HepG2 (cell line): Measurements from ENCODE around the gene SIGLEC9. TPM values are rescaled to one million over a fixed set of nuclear protein-coding genes. Genes with fewer than 3 reads are reported as not detected.

Source experiments
- ATAC-seq: fragments of 200-7000 bp; cut with Tn5 transposase; 3 replicates; pipeline ENCODE4 v1.9.1; 2020; ENCODE audit warnings: mild to moderate bottlenecking, moderate library complexity
- BruUV-seq: library from RNA; stranded (reverse); fragments of 400-500 nt; replicated peaks from 2 replicates; lab custom pipeline; 2021; lab: Mats Ljungman, UMichigan
- CTCF ChIA-PET: fragments of 300-600 bp; formaldehyde crosslinking; extraction: SDS; loops from one replicate; lab custom pipeline; 2021; ENCODE audit warnings: low total read pairs, inconsistent platforms, low intra/inter-chr PET ratio; lab: Yijun Ruan, JAX
- POLR2A ChIA-PET: fragments of 350-600 bp; sonication (Branson Sonifier 250); formaldehyde crosslinking; loops from one replicate; lab custom pipeline; 2020; ENCODE audit warnings: antibody characterized with exemption, inconsistent platforms; lab: Yijun Ruan, JAX
- DNase-seq: peaks from one replicate; pipeline ENCODE4 v3.0.0-alpha.2; 2015; ENCODE audit warnings: low spot score
- FAIRE-seq: peaks from 3 replicates; lab custom pipeline; 2011; peaks lifted over from hg19 to GRCh38; lab: Jason Lieb, UNC
- H2AFZ ChIP-seq: one replicate; pipeline ENCODE4 v1.6.1; 2011; ENCODE audit warnings: low read length, inconsistent platforms
- H3K27ac ChIP-seq: fragments of 300-600 bp; 3 replicates; pipeline ENCODE4 v1.8.0; 2011; ENCODE audit warnings: mixed run types, mild to moderate bottlenecking, mixed read lengths, low read length, inconsistent platforms; ENCODE audit not compliant: insufficient read depth; ENCODE audit errors: extremely low read length
- H3K27me3 ChIP-seq, 2 experiments: fragments of 200-600 bp in 1 of 2; 2 replicates in 1 of 2; 3 replicates in 1 of 2; pipeline versions ENCODE4 v1.6.0 to v1.8.0; 2011; ENCODE audit warnings: low read length in 2 of 2, mild to moderate bottlenecking in 2 of 2, moderate library complexity in 2 of 2, inconsistent platforms in 1 of 2; ENCODE audit not compliant: insufficient read depth in 2 of 2, control insufficient read depth in 1 of 2
- H3K36me3 ChIP-seq, 2 experiments: fragments of 200-600 bp in 1 of 2; replicated peaks in 1 of 2; 2 replicates in 1 of 2; 3 replicates in 1 of 2; pipeline versions ENCODE4 v1.5.1 to v1.8.0; 2011; ENCODE audit warnings: low read length in 2 of 2, inconsistent platforms in 1 of 2; ENCODE audit not compliant: insufficient read depth in 2 of 2, control insufficient read depth in 1 of 2
- H3K4me1 ChIP-seq: 2 replicates; pipeline ENCODE4 v1.5.1; 2012; ENCODE audit warnings: low read length, inconsistent platforms; ENCODE audit not compliant: insufficient read depth
- H3K4me2 ChIP-seq: 2 replicates; pipeline ENCODE4 v1.6.0; 2011; ENCODE audit warnings: low read depth, low read length, inconsistent platforms
- H3K4me3 ChIP-seq, 3 experiments: fragments of 200-600 bp in 1 of 3; sonication (generic), shearing (Covaris generic) in 1 of 3; replicated peaks in 1 of 3; 2 replicates each; pipeline ENCODE4 v1.5.1; 2011 to 2016; ENCODE audit warnings: low read length in 3 of 3, inconsistent platforms in 2 of 3, low read depth in 2 of 3, mild to moderate bottlenecking in 2 of 3, control low read depth in 1 of 3, mixed read lengths in 1 of 3; ENCODE audit not compliant: insufficient read depth in 1 of 3
- H3K79me2 ChIP-seq: one replicate; pipeline ENCODE4 v1.6.1; 2011; ENCODE audit warnings: low read length, inconsistent platforms; ENCODE audit not compliant: insufficient read depth
- H3K9ac ChIP-seq: 2 replicates; pipeline ENCODE4 v1.6.0; 2011; ENCODE audit warnings: mild to moderate bottlenecking, low read depth, low read length, inconsistent platforms; ENCODE audit not compliant: insufficient read depth
- H3K9me3 ChIP-seq: 2 replicates; pipeline ENCODE4 v1.5.1; 2012; ENCODE audit warnings: mild to moderate bottlenecking, low read length
- H4K20me1 ChIP-seq: 2 replicates; pipeline ENCODE4 v1.6.0; 2011; ENCODE audit warnings: inconsistent platforms, mild to moderate bottlenecking, low read length, moderate library complexity; ENCODE audit not compliant: insufficient read depth
- EHMT2 ChIP-seq: fragments of 200-600 bp; sonication (generic); IDR thresholded peaks from 2 replicates; pipeline ENCODE4 v1.7.0; 2017; ENCODE audit warnings: antibody characterized with exemption, low read depth, low read length, borderline replicate concordance
- ERF ChIP-seq: IDR thresholded peaks from 2 replicates; pipeline ENCODE4 v1.6.1; 2018; ENCODE audit warnings: missing biosample characterization, missing genetic modification reagents
- HES4 ChIP-seq: sonication (generic); formaldehyde crosslinking; IDR thresholded peaks from 2 replicates; pipeline ENCODE4 v1.9.0; 2021; ENCODE audit warnings: mild to moderate bottlenecking, missing genetic modification reagents, borderline replicate concordance
- HIVEP1 ChIP-seq: sonication (generic); formaldehyde crosslinking; IDR thresholded peaks from 2 replicates; pipeline ENCODE4 v1.4.0; 2020; ENCODE audit warnings: mild to moderate bottlenecking, missing genetic modification reagents
- NFIB ChIP-seq: sonication (generic); formaldehyde crosslinking; IDR thresholded peaks from 2 replicates; pipeline ENCODE4 v1.9.0; 2021; ENCODE audit warnings: missing genetic modification reagents, mild to moderate bottlenecking, borderline replicate concordance
- PAF1 ChIP-seq: IDR thresholded peaks from 2 replicates; pipeline ENCODE4 v1.6.1; 2016; ENCODE audit warnings: missing genetic modification reagents, missing compliant biosample characterization
- SRSF4 ChIP-seq: fragments of 200-400 bp; formaldehyde crosslinking; IDR thresholded peaks from one replicate; pipeline ENCODE4 v1.6.1; 2018; ENCODE audit warnings: mild to moderate bottlenecking, low read depth, low read length, moderate library complexity; ENCODE audit not compliant: poor library complexity, severe bottlenecking
- ZFP1 ChIP-seq: IDR thresholded peaks from 2 replicates; pipeline ENCODE4 v1.6.1; 2016
- ZNF180 ChIP-seq: sonication (generic); formaldehyde crosslinking; IDR thresholded peaks from 2 replicates; pipeline ENCODE4 v1.4.0; 2020; ENCODE audit warnings: low read depth, missing genetic modification reagents, borderline replicate concordance
- ZNF343 ChIP-seq: sonication (generic); formaldehyde crosslinking; IDR thresholded peaks from 2 replicates; pipeline ENCODE4 v1.4.0; 2020; ENCODE audit warnings: mild to moderate bottlenecking, missing genetic modification reagents
- ZNF432 ChIP-seq: sonication (generic); formaldehyde crosslinking; IDR thresholded peaks from 2 replicates; pipeline ENCODE4 v1.5.0; 2020; ENCODE audit warnings: missing genetic modification reagents, mild to moderate bottlenecking, borderline replicate concordance
- ZNF468 ChIP-seq: sonication (generic); formaldehyde crosslinking; IDR thresholded peaks from 2 replicates; pipeline ENCODE4 v1.8.0; 2022; ENCODE audit warnings: mild to moderate bottlenecking, moderate library complexity, missing genetic modification reagents
- ZNF484 ChIP-seq: sonication (generic); formaldehyde crosslinking; IDR thresholded peaks from 2 replicates; pipeline ENCODE4 v1.5.1; 2020; ENCODE audit warnings: mild to moderate bottlenecking, low read depth, missing genetic modification reagents, borderline replicate concordance
- ZNF562 ChIP-seq: sonication (generic); formaldehyde crosslinking; IDR thresholded peaks from 2 replicates; pipeline ENCODE4 v1.8.0; 2022; ENCODE audit warnings: missing genetic modification reagents, borderline replicate concordance
- ZNF569 ChIP-seq: sonication (generic); formaldehyde crosslinking; IDR thresholded peaks from 2 replicates; pipeline ENCODE4 v1.5.0; 2020; ENCODE audit warnings: mild to moderate bottlenecking, missing genetic modification reagents, moderate library complexity, borderline replicate concordance
- WGBS: methylation state at CpG from one replicate; pipeline ENCODE4 v1.1.6; 2017; ENCODE audit warnings: low lambda C conversion rate; 5-methylcytosine and 5-hydroxymethylcytosine counted together
- in situ Hi-C: cut with HindIII; loops from 2 replicates; pipeline ENCODE4 v1.10.0; 2017; ENCODE audit warnings: low pct_unique_long_range_greater_than_20kb; ENCODE audit not compliant: extremely low pct_ligation_motif_present
- intact Hi-C: fragments of 100-400 bp; cut with micrococcal nuclease; formaldehyde crosslinking; loops from one replicate; pipeline ENCODE4 v1.10.0; 2022; ENCODE audit not compliant: unreplicated experiment
- polyA plus RNA-seq, 8 experiments: library from polyadenylated mRNA; depleted of rRNA in 3 of 8; stranded (reverse) in 7 of 8; unstranded in 1 of 8; fragments of >200 nt; fragmentation: Illumina TruSeq in 4 of 8; extraction: Trizol in 4 of 8; gene quantifications; 2 replicates each; pipeline versions ENCODE4 v1.2.1 to v1.2.3, GENCODE V29; 2011 to 2016; ENCODE audit warnings: low read depth in 4 of 8, missing spikeins in 1 of 8, mixed read lengths in 1 of 8; ENCODE audit not compliant: insufficient read depth in 1 of 8
- total RNA-seq, 5 experiments: library from RNA; depleted of rRNA; stranded (reverse); fragments of >200 nt; fragmentation: Illumina TruSeq; extraction: Trizol; gene quantifications; 2 replicates each; pipeline ENCODE4 v1.2.3, GENCODE V29; 2016; ENCODE audit warnings: low read depth in 1 of 5
- TF ChIP-seq, protein P1 (sequence below), 2 experiments: sonication (generic) in 1 of 2; formaldehyde crosslinking in 1 of 2; IDR thresholded peaks; 2 replicates each; pipeline versions ENCODE4 v1.6.1 to v1.9.0; 2014 to 2022; ENCODE audit warnings: antibody characterized with exemption in 1 of 2, borderline replicate concordance in 1 of 2, inconsistent platforms in 1 of 2, low read depth in 1 of 2, missing genetic modification reagents in 1 of 2

SIGLEC9 gene
- total and polyA plus RNA-seq, 2 of the 13 experiments (the other 11 are each of a cell fraction or from before 2014, with no cell fraction given): not detected

DNA sequence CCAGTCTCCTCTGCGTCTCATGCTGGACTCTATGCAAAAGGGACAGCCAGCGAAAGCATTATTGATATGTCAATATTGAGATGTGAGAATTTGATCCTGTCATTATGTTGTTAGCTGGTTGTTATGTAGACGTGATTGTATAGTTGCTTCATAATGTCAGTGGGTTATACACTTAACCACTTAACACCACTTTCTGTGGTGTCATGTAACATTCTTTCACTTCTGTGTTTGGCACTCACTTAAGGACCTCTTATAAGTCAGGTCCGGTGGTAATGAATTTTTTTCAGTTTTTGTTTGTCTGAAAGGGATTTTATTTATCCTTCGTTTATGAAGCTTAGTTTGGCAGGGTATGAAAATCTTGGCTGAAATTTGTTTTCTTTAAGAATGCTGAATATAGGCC, 10.3 kb downstream of the SIGLEC9 start:
- H3K36me3 ChIP-seq: no peaks in the 10 kb centered on the region
- ChIA-PET POLR2A (no interaction called here), CTCF (no interaction called here)
- no TSS peak for BruUV-seq
- no peaks in the 10 kb centered on the region for H3K9me3 ChIP-seq
- in situ Hi-C loops (no loop called here), intact Hi-C loops (no loop called here)
- WGBS: 20% methylated on average over 5 of the region's 5 CpGs
- no peaks in the 10 kb centered on the region for H3K79me2 ChIP-seq
- no peak for FAIRE-seq
- H3K4me1 ChIP-seq: no peaks in the 10 kb centered on the region
- no peak overlapping the region for H3K27ac ChIP-seq
- no peak overlapping the region for H3K9ac ChIP-seq
- no peak overlapping the region for H3K4me3 ChIP-seq
- no peak for ATAC-seq
- no peak for DNase-seq
- no peaks in the 10 kb centered on the region for H4K20me1 ChIP-seq
- no peak overlapping the region for H2AFZ ChIP-seq
- H3K27me3 ChIP-seq: peaks cover 2 to 40% of the 10 kb centered on the region in 2 experiments; a peak in 2 of 5 replicates
- TF ChIP-seq ZNF562 (CRISPR knock-in tag) (no peak), PAF1 (CRISPR knock-in tag) (no peak), ZNF484 (CRISPR knock-in tag) (no peak), SRSF4 (no peak), ZNF343 (CRISPR knock-in tag) (no peak), ZNF180 (no peak), ZNF569 (CRISPR knock-in tag) (no peak), ZNF468 (CRISPR knock-in tag) (no peak), HES4 (CRISPR knock-in tag) (no peak), HIVEP1 (CRISPR knock-in tag) (no peak), ZFP1 (CRISPR knock-in tag) (no peak), ZNF432 (CRISPR knock-in tag) (no peak), NFIB (CRISPR knock-in tag) (no peak), EHMT2 (no peak), ERF (CRISPR knock-in tag) (no peak)
- TF ChIP-seq, protein P1, sequence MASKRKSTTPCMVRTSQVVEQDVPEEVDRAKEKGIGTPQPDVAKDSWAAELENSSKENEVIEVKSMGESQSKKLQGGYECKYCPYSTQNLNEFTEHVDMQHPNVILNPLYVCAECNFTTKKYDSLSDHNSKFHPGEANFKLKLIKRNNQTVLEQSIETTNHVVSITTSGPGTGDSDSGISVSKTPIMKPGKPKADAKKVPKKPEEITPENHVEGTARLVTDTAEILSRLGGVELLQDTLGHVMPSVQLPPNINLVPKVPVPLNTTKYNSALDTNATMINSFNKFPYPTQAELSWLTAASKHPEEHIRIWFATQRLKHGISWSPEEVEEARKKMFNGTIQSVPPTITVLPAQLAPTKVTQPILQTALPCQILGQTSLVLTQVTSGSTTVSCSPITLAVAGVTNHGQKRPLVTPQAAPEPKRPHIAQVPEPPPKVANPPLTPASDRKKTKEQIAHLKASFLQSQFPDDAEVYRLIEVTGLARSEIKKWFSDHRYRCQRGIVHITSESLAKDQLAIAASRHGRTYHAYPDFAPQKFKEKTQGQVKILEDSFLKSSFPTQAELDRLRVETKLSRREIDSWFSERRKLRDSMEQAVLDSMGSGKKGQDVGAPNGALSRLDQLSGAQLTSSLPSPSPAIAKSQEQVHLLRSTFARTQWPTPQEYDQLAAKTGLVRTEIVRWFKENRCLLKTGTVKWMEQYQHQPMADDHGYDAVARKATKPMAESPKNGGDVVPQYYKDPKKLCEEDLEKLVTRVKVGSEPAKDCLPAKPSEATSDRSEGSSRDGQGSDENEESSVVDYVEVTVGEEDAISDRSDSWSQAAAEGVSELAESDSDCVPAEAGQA (IDR thresholded peaks at IDR 0.05; ENCODE audit: low read depth): no peak
- TF ChIP-seq, protein P1 (CRISPR knock-in tag; IDR thresholded peaks at IDR 0.05; ENCODE audit: borderline replicate concordance): no peak
- H3K4me2 ChIP-seq: no peak overlapping the region
